PC-9 (cell line): ENCODE data around the gene TSHR. TPM values are rescaled to one million over a fixed set of nuclear protein-coding genes. Genes with fewer than 3 reads are reported as not detected.

ENCODE experiments used
- BruUV-seq: library from RNA; stranded (reverse); fragments of 400-500 nt; replicated peaks from 2 replicates; lab custom pipeline; 2021; lab: Mats Ljungman, UMichigan
- CTCF ChIA-PET: fragments of 300-600 bp; sonication (Branson Sonifier 250); formaldehyde crosslinking; loops from one replicate; lab custom pipeline; 2022; ENCODE audit warnings: antibody characterized with exemption; lab: Charles Lee
- POLR2A ChIA-PET: fragments of 300-600 bp; sonication (Branson Sonifier 250); formaldehyde crosslinking; loops from one replicate; lab custom pipeline; 2022; ENCODE audit warnings: antibody characterized with exemption; ENCODE audit not compliant: unreplicated experiment; lab: Charles Lee
- DNase-seq, 2 experiments: peaks; one replicate each; pipeline versions ENCODE4 v3.0.0 to v3.0.0-alpha.2; 2015 to 2022; ENCODE audit warnings: mixed read lengths in 1 of 2
- H2AFZ ChIP-seq: fragments of 200-600 bp; sonication (generic); 2 replicates; pipeline ENCODE4 v1.8.1; 2017; ENCODE audit warnings: antibody characterized with exemption
- H3F3A ChIP-seq: fragments of 200-600 bp; sonication (generic); 2 replicates; pipeline ENCODE4 v1.8.1; 2017; ENCODE audit warnings: antibody characterized with exemption, mild to moderate bottlenecking, low read depth; ENCODE audit not compliant: insufficient read depth
- H3K27ac ChIP-seq: fragments of 200-600 bp; sonication (generic); 2 replicates; pipeline ENCODE4 v1.6.1; 2016; ENCODE audit warnings: mixed run types
- H3K27me3 ChIP-seq: fragments of 200-600 bp; sonication (generic); 2 replicates; pipeline ENCODE4 v1.6.1; 2016; ENCODE audit warnings: low read depth, mixed run types; ENCODE audit not compliant: insufficient read depth
- H3K36me3 ChIP-seq: fragments of 200-600 bp; sonication (generic); 2 replicates; pipeline ENCODE4 v1.6.1; 2016; ENCODE audit warnings: low read depth, mixed run types
- H3K4me1 ChIP-seq: fragments of 200-600 bp; sonication (generic); replicated peaks from 2 replicates; pipeline ENCODE4 v1.6.1; 2016; ENCODE audit warnings: mixed run types; ENCODE audit not compliant: insufficient read depth
- H3K4me2 ChIP-seq: fragments of 200-600 bp; sonication (generic); 2 replicates; pipeline ENCODE4 v1.6.1; 2017; ENCODE audit warnings: mixed run types
- H3K4me3 ChIP-seq: fragments of 200-600 bp; sonication (generic); 2 replicates; pipeline ENCODE4 v1.6.1; 2016; ENCODE audit warnings: mixed run types
- H3K79me2 ChIP-seq: fragments of 200-600 bp; sonication (generic); 2 replicates; pipeline ENCODE4 v1.6.1; 2017; ENCODE audit warnings: low read depth, mixed run types
- H3K9me2 ChIP-seq: fragments of 200-600 bp; sonication (generic); 2 replicates; pipeline ENCODE4 v1.8.1; 2017; ENCODE audit warnings: mild to moderate bottlenecking; ENCODE audit not compliant: insufficient read depth
- H3K9me3 ChIP-seq: fragments of 200-600 bp; sonication (generic); 2 replicates; pipeline ENCODE4 v1.8.1; 2016; ENCODE audit warnings: low read depth; ENCODE audit not compliant: insufficient read depth
- H4K20me1 ChIP-seq: fragments of 200-600 bp; sonication (generic); 2 replicates; pipeline ENCODE4 v1.8.1; 2017; ENCODE audit not compliant: insufficient read depth
- CTCF ChIP-seq: fragments of 200-600 bp; sonication (generic); conservative IDR thresholded peaks from 2 replicates; pipeline ENCODE4 v1.6.1; 2017; ENCODE audit warnings: mixed run types, antibody characterized with exemption, mild to moderate bottlenecking, moderate library complexity
- EZH2 ChIP-seq: fragments of 200-600 bp; sonication (generic); IDR thresholded peaks from 2 replicates; pipeline ENCODE4 v1.8.0; 2017; ENCODE audit warnings: antibody characterized with exemption, low read depth
- intact Hi-C: fragments of 100-400 bp; cut with micrococcal nuclease; formaldehyde crosslinking; loops from one replicate; pipeline ENCODE4 v1.10.0; 2022; ENCODE audit not compliant: unreplicated experiment
- total RNA-seq: library from RNA; stranded (reverse); gene quantifications from 2 replicates; pipeline ENCODE4 v1.2.3, GENCODE V29; 2021

TSHR gene
- total RNA-seq, 1 experiment from 2014 or later: not detected

- no TSS peak for BruUV-seq
- POLR2A ChIA-PET: interaction anchor here (0.6 kb wide), 1 partner anchor 61 kb away, joined by 4 read pairs; no protein-coding TSS in a partner anchor
These were observed 28.9 kb upstream of the TSHR start for GRCh38 chr14:80926397-80927082.

DNA sequence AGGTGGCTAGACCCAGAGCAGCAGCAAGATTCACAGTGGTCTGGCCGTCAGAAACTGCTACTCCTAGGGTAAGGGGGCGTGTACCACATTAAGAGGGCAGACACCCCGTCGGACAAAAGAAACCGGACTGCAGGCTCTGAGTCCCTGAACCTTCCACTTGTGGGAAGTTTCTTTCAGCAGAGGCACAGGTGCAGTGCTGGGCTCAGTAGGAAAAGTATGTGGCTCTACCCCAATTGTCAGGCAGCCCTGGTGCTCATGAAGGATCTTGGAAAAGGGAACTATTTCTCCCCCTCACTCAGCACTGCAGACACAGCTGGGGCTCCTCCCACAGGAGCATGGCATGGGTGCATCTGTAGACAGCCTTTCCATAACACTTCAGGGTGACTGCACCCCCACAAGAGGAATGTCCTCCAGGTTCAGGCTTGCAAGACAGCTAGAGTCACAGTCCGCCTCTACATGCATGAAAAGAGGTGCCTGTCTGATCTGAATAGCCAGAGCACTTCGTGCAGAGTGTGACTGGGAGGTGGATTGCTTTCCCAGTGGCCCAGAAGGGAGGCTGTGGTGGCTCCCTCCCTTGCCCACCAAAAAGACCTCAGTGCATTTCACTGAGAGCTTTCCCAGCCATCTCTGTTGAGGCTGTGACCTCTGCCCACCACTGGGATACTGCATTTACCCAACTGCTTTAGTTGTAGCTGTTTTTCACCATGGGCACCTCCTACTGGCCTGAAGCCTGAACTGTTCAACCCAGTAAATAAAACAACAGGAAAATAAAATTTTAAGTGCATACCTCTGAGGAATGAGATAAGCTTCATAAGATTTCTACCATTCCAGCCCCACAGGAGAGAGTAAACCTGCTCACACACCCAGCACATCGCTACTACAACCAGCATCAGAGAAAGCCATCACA is 28.1 kb upstream of the TSHR start:
- ChIA-PET CTCF (no interaction called here), POLR2A (no interaction called here)
- H3K27ac ChIP-seq: no peak overlapping the region
- no peaks in the 10 kb centered on the region for H3K27me3 ChIP-seq
- H4K20me1 ChIP-seq: no peaks in the 10 kb centered on the region
- peaks cover 10% of the 10 kb centered on the region; the same call in 1 of the 2 replicates for H3K4me1 ChIP-seq
- no peaks in the 10 kb centered on the region for H3F3A ChIP-seq
- intact Hi-C loops: no loop called here
- TF ChIP-seq EZH2 (no peak), CTCF (no peak)
- H3K36me3 ChIP-seq: no peaks in the 10 kb centered on the region
- no peaks in the 10 kb centered on the region for H3K9me3 ChIP-seq
- DNase-seq: no peak
- H3K79me2 ChIP-seq: peaks cover 8% of the 10 kb centered on the region; the same call in 1 of the 2 replicates
- H3K4me3 ChIP-seq: no peak overlapping the region
- no peak overlapping the region for H2AFZ ChIP-seq
- H3K9me2 ChIP-seq: no peaks in the 10 kb centered on the region
- H3K4me2 ChIP-seq: no peak overlapping the region
- no TSS peak for BruUV-seq

More at GRCh38 chr14:80926397-80927082, 28.9 kb upstream of the TSHR start:
- no peaks in the 10 kb centered on the region for H3K36me3 ChIP-seq
- H3K4me2 ChIP-seq: no peak overlapping the region
- H3K4me1 ChIP-seq: peaks cover 10% of the 10 kb centered on the region; the same call in 1 of the 2 replicates
- no peaks in the 10 kb centered on the region for H3K27me3 ChIP-seq
- H3F3A ChIP-seq: no peaks in the 10 kb centered on the region
- intact Hi-C loops: no loop called here
- no peaks in the 10 kb centered on the region for H3K9me3 ChIP-seq
- no peaks in the 10 kb centered on the region for H3K9me2 ChIP-seq
- no peak overlapping the region for H3K27ac ChIP-seq
- H3K4me3 ChIP-seq: no peak overlapping the region
- H3K79me2 ChIP-seq: peaks cover 8% of the 10 kb centered on the region; the same call in 1 of the 2 replicates
- no peaks in the 10 kb centered on the region for H4K20me1 ChIP-seq
- CTCF ChIA-PET: no interaction called here
- TF ChIP-seq EZH2 (no peak), CTCF (no peak)
- H2AFZ ChIP-seq: no peak overlapping the region
- DNase-seq: no peak

- Histone ChIP-seq H3K36me3 (no peaks in the 10 kb centered on the region), H3K9me2 (no peaks in the 10 kb centered on the region), H3K4me1 (peaks cover 10% of the 10 kb centered on the region; the same call in 1 of the 2 replicates), H3K27me3 (no peaks in the 10 kb centered on the region), H3K4me3 (no peak overlapping the region), H3K9me3 (no peaks in the 10 kb centered on the region), H3K4me2 (no peak overlapping the region), H3F3A (no peaks in the 10 kb centered on the region), H3K79me2 (peaks cover 11% of the 10 kb centered on the region; the same call in 1 of the 2 replicates), H4K20me1 (no peaks in the 10 kb centered on the region), H3K27ac (no peak overlapping the region), H2AFZ (no peak overlapping the region)
- no peak for TF ChIP-seq EZH2
- TF ChIP-seq CTCF: no peak
- intact Hi-C loops: no loop called here
- no TSS peak for BruUV-seq
- no peak for DNase-seq
- POLR2A ChIA-PET: interaction anchor here (0.6 kb wide), 1 partner anchor 42 kb away, joined by 4 read pairs; no protein-coding TSS in a partner anchor
- CTCF ChIA-PET: no interaction called here
These were observed 25.3 kb upstream of the TSHR start for GRCh38 chr14:80930095-80930494.
